Activated naive CD8-positive, alpha-beta T cell treated with anti-CD3 and anti-CD28 coated beads for 36 hours (primary cell): ENCODE results near the gene ASCL2. TPM values are rescaled to one million over a fixed set of nuclear protein-coding genes. Genes with fewer than 3 reads are reported as not detected.

Experiments used
- DNase-seq: peaks from one replicate; pipeline ENCODE4 v3.0.0; 2021
- H3K27ac Mint-ChIP-seq: one replicate; pipeline ENCODE4 v1.8.0; 2022; ENCODE audit warnings: mild to moderate bottlenecking, moderate library complexity, mixed read lengths
- H3K27me3 Mint-ChIP-seq: one replicate; pipeline ENCODE4 v1.8.0; 2022; ENCODE audit warnings: mild to moderate bottlenecking, mixed read lengths
- H3K36me3 Mint-ChIP-seq: one replicate; pipeline ENCODE4 v1.8.0; 2021; ENCODE audit warnings: mild to moderate bottlenecking, mixed read lengths
- H3K4me1 Mint-ChIP-seq: one replicate; pipeline ENCODE4 v1.8.0; 2021; ENCODE audit warnings: mixed read lengths
- H3K4me3 Mint-ChIP-seq: one replicate; pipeline ENCODE4 v1.8.0; 2022; ENCODE audit warnings: mild to moderate bottlenecking, moderate library complexity, mixed read lengths
- H3K9me3 Mint-ChIP-seq: one replicate; pipeline ENCODE4 v1.8.0; 2022; ENCODE audit warnings: mixed read lengths
- total RNA-seq, 2 experiments: library from RNA; stranded (reverse); gene quantifications; one replicate each; pipeline ENCODE4 v1.2.3, GENCODE V29; 2021

The ASCL2 gene
- total RNA-seq: 1 to 10 TPM; 2.5 to 2.9 TPM

GRCh38 chr11:2270322-2271076 is at the start of gene ASCL2:
Gene ASCL2 (minus strand): TSS chr11:2270588. CDS start chr11:2270332, 256 bp downstream.
- DNase-seq: peak; percentile 22
- H3K27ac Mint-ChIP-seq: no peak within 1 kb of the TSS
- H3K36me3 Mint-ChIP-seq: no peaks in the 10 kb centered on the region
- H3K4me3 Mint-ChIP-seq: peak within 1 kb of the TSS; percentile 71
- H3K4me1 Mint-ChIP-seq: peaks cover 20% of the 10 kb centered on the region
- H3K27me3 Mint-ChIP-seq: peaks cover 28% of the 10 kb centered on the region
- H3K9me3 Mint-ChIP-seq: no peaks in the 10 kb centered on the region

- no peaks in the 10 kb centered on the region for H3K9me3 Mint-ChIP-seq
- peaks cover 5% of the 10 kb centered on the region for H3K27me3 Mint-ChIP-seq
- DNase-seq: no peak
- H3K36me3 Mint-ChIP-seq: peaks cover 2% of the 10 kb centered on the region
- H3K4me3 Mint-ChIP-seq: no peak overlapping the region
- no peak overlapping the region for H3K27ac Mint-ChIP-seq
- H3K4me1 Mint-ChIP-seq: peaks cover 9% of the 10 kb centered on the region
Observed at GRCh38 chr11:2319791-2320472, 49.5 kb upstream of the ASCL2 start.

DNA sequence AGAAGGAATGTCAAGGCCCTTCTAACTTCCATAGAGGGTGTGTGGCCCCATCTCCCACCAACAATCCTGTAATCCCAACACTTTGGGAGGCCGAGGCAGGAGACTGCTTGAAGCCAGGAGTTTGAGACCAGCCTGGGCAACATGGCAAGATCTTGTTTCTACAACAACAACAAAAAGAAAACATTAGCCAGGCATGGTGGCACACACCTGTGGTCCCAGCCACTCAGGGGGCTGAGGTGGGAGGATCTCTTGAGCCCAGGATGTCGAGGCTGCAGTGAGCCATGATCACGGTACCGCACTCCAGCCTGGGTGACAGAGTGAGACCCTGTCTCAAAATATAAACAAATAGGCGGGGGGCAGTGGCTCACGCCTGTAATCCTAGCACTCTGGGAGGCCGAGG is 48.3 kb upstream of the ASCL2 start:
- Mint-ChIP-seq H3K4me3 (no peak overlapping the region), H3K4me1 (peaks cover 9% of the 10 kb centered on the region), H3K9me3 (no peaks in the 10 kb centered on the region), H3K36me3 (peaks cover 2% of the 10 kb centered on the region), H3K27ac (no peak overlapping the region), H3K27me3 (peaks cover 5% of the 10 kb centered on the region)
- no peak for DNase-seq

DNA sequence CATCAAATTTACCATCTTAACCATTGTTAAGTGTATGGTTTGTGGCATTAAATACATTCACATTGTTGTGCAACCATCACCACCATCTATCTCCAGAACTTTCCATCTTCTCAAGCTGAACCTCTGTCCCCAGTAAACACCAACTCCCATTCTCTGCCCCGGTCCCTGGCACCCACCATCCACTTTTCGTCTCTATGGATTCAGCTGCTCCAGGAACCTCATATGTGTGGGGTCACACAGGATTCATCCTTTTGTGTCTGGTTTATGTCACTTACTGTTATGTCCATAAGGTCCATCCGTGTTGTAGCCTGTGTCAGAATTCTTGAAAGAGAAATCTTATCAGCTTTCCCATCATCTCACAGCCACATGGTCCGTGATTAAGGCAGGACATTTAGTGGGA is 47.7 kb upstream of the ASCL2 start:
- Mint-ChIP-seq H3K9me3 (no peaks in the 10 kb centered on the region), H3K36me3 (peaks cover 2% of the 10 kb centered on the region), H3K4me3 (no peak overlapping the region), H3K27ac (no peak overlapping the region), H3K27me3 (peaks cover 5% of the 10 kb centered on the region), H3K4me1 (peaks cover 12% of the 10 kb centered on the region)
- no peak for DNase-seq

- Mint-ChIP-seq H3K4me3 (no peak overlapping the region), H3K27me3 (peaks cover 2% of the 10 kb centered on the region), H3K9me3 (no peaks in the 10 kb centered on the region), H3K36me3 (peaks cover 2% of the 10 kb centered on the region), H3K27ac (no peak overlapping the region), H3K4me1 (peaks cover 15% of the 10 kb centered on the region)
- DNase-seq: no peak
Observed at GRCh38 chr11:2317354-2318050, 47.1 kb upstream of the ASCL2 start.

DNA sequence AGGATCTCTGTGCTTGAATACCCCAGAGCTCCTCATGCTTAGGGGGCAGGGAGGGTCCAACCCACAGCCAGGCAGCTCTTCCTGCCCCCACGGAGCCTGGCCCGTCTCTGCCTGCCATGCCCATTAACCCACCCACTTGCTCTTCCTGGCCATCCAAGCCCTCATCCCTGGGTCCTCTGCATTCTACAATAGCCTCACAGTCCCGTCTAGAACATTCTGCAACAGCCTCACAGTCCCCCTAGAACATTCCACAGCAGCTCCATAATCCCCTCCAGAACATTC is 46.5 kb upstream of the ASCL2 start:
- Mint-ChIP-seq H3K36me3 (peaks cover 2% of the 10 kb centered on the region), H3K4me3 (no peak overlapping the region), H3K4me1 (peaks cover 15% of the 10 kb centered on the region), H3K27ac (no peak overlapping the region), H3K9me3 (no peaks in the 10 kb centered on the region), H3K27me3 (no peaks in the 10 kb centered on the region)
- no peak for DNase-seq

DNA sequence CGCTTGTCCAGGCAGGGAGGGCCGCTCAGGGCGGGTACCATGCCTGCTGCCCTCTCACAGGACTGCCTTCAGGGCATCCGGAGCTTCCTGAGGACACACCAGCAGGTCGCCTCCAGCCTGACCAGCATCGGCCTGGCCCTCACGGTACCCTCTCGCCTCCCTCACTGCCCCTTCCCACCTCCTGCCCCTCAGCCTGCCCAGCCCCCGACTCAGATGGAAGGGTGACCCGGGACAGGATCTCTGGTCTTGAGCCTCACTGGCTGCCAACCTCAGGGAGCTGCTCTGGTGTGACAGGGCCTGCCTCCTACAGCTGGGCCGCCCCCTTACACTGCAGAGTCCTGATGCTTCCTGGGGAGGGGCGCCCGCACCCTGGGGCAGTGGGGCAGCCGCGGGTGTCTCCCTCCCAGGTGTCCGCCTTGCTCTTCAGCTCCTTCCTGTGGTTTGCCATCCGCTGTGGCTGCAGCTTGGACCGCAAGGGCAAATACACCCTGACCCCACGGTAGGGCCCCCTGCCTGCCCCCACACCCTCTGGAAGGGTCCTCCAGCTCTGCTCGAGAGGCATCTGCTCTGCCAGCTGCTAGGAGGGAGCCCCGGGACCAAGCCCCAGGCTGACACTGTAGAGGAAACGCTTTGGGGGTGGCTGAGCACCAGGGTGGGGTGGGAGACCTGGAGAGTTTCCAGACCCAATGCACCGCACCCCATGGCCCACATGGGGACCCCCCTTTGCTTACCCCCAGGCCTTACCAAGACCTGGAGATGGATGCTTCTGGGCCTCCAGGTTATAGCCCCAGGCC is 46.0 kb upstream of the ASCL2 start:
- Mint-ChIP-seq H3K9me3 (no peaks in the 10 kb centered on the region), H3K4me3 (no peak overlapping the region), H3K27ac (no peak overlapping the region), H3K27me3 (no peaks in the 10 kb centered on the region), H3K36me3 (peaks cover 2% of the 10 kb centered on the region), H3K4me1 (peaks cover 15% of the 10 kb centered on the region)
- no peak for DNase-seq

DNA sequence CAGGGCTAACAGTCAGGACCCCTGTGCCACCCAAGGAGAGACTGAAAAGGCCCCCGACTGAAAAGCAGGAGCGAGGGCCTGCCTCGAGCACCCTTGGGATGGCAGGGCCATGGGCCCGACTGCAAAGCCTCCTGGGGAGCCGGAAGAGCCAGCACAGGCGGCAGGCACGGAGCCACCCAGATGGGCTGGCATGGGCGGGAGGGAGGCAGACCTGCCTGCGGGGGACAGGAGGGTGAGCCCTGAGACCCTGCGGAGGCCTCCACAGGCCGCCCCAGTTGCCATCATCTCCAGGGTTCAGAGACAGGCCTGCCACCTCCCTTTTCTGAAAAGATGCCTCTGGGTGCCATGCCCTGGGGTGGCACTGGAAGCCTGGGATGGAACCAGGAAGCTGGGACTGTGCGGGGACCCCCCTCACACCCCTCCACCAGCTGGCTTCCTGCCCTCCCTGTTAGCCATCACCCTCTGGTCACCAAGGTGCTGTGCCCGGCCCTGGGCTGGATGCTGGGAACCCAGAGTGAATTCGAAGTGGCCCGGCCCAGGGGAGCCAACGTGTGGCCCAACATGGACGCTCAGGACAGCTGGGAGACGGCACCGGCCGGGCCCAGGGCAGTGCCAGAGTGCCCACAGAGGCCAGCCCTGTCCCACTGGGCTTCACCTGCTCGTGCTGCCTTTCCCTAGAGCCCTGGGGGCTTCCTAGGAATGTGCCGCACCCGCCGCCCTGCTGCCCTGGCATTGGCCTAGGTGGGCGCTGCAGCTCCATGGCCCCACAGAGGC is 45.2 kb upstream of the ASCL2 start:
- H3K4me1 Mint-ChIP-seq: peaks cover 15% of the 10 kb centered on the region
- peaks cover 2% of the 10 kb centered on the region for H3K36me3 Mint-ChIP-seq
- no peak overlapping the region for H3K27ac Mint-ChIP-seq
- no peak overlapping the region for H3K4me3 Mint-ChIP-seq
- DNase-seq: no peak
- no peaks in the 10 kb centered on the region for H3K27me3 Mint-ChIP-seq
- H3K9me3 Mint-ChIP-seq: no peaks in the 10 kb centered on the region

- no peaks in the 10 kb centered on the region for H3K9me3 Mint-ChIP-seq
- no peak for DNase-seq
- H3K4me1 Mint-ChIP-seq: peaks cover 11% of the 10 kb centered on the region
- H3K27me3 Mint-ChIP-seq: no peaks in the 10 kb centered on the region
- no peak overlapping the region for H3K27ac Mint-ChIP-seq
- H3K4me3 Mint-ChIP-seq: no peak overlapping the region
- H3K36me3 Mint-ChIP-seq: peaks cover 2% of the 10 kb centered on the region
Observed at GRCh38 chr11:2314525-2315394, 44.4 kb upstream of the ASCL2 start.

GRCh38 chr11:2314136-2314524 is 43.7 kb upstream of the ASCL2 start:
- Mint-ChIP-seq H3K9me3 (no peaks in the 10 kb centered on the region), H3K36me3 (peaks cover 2% of the 10 kb centered on the region), H3K4me3 (no peak overlapping the region), H3K27ac (no peak overlapping the region), H3K27me3 (no peaks in the 10 kb centered on the region), H3K4me1 (peaks cover 10% of the 10 kb centered on the region)
- DNase-seq: no peak

GRCh38 chr11:2313051-2313951 is 42.9 kb upstream of the ASCL2 start:
- Mint-ChIP-seq H3K9me3 (no peaks in the 10 kb centered on the region), H3K36me3 (peaks cover 2% of the 10 kb centered on the region), H3K27ac (no peak overlapping the region), H3K27me3 (no peaks in the 10 kb centered on the region), H3K4me1 (peaks cover 10% of the 10 kb centered on the region), H3K4me3 (no peak overlapping the region)
- no peak for DNase-seq

GRCh38 chr11:2312232-2313042 is 42.0 kb upstream of the ASCL2 start:
- Mint-ChIP-seq H3K27me3 (no peaks in the 10 kb centered on the region), H3K27ac (no peak overlapping the region), H3K4me3 (no peak overlapping the region), H3K36me3 (peaks cover 2% of the 10 kb centered on the region), H3K4me1 (peaks cover 13% of the 10 kb centered on the region), H3K9me3 (no peaks in the 10 kb centered on the region)
- no peak for DNase-seq
